Parathyroid adenoma (tissue), 2 donors: ENCODE data around the gene RSPO1.
"Not testable (repeated sequence)": the region's sequence is repeated elsewhere in the genome, so short reads cannot be mapped to it uniquely, and the experiment has no call there.

Source experiments
- H2AFZ ChIP-seq: fragments of 300-600 bp; sonication (generic); one replicate; pipeline ENCODE4 v1.7.0; 2017; ENCODE audit warnings: antibody characterized with exemption, mild to moderate bottlenecking
- H3K27ac ChIP-seq: fragments of 300-600 bp; sonication (generic); one replicate; pipeline ENCODE4 v1.7.0; 2017
- H3K27me3 ChIP-seq: fragments of 300-600 bp; sonication (generic); one replicate; pipeline ENCODE4 v1.7.0; 2017; ENCODE audit warnings: low read length; ENCODE audit not compliant: control insufficient read depth, insufficient read depth
- H3K36me3 ChIP-seq: fragments of 300-600 bp; sonication (generic); one replicate; pipeline ENCODE4 v1.7.0; 2017; ENCODE audit warnings: low read length; ENCODE audit not compliant: control insufficient read depth, insufficient read depth
- H3K4me1 ChIP-seq: fragments of 300-600 bp; sonication (generic); one replicate; pipeline ENCODE4 v1.7.0; 2017; ENCODE audit warnings: control low read depth
- H3K4me2 ChIP-seq: fragments of 300-600 bp; sonication (generic); one replicate; pipeline ENCODE4 v1.7.0; 2017; ENCODE audit warnings: low read length
- H3K4me3 ChIP-seq: fragments of 300-600 bp; sonication (generic); one replicate; pipeline ENCODE4 v1.7.0; 2017; ENCODE audit warnings: low read depth, low read length
- H3K79me2 ChIP-seq: fragments of 300-600 bp; sonication (generic); one replicate; pipeline ENCODE4 v1.7.0; 2017; ENCODE audit warnings: control low read depth
- H3K9ac ChIP-seq: fragments of 300-600 bp; sonication (generic); one replicate; pipeline ENCODE4 v1.7.0; 2017; ENCODE audit warnings: mild to moderate bottlenecking
- H3K9me3 ChIP-seq: fragments of 300-600 bp; sonication (generic); one replicate; pipeline ENCODE4 v1.7.0; 2017; ENCODE audit warnings: low read length; ENCODE audit not compliant: control insufficient read depth
- TF ChIP-seq, protein P1 (sequence below): fragments of 300-600 bp; sonication (generic); IDR thresholded peaks from one replicate; pipeline ENCODE4 v1.7.0; 2017; ENCODE audit warnings: antibody characterized with exemption, mild to moderate bottlenecking
- donor health status: primary hyperparathyroidism.

The RSPO1 gene

DNA sequence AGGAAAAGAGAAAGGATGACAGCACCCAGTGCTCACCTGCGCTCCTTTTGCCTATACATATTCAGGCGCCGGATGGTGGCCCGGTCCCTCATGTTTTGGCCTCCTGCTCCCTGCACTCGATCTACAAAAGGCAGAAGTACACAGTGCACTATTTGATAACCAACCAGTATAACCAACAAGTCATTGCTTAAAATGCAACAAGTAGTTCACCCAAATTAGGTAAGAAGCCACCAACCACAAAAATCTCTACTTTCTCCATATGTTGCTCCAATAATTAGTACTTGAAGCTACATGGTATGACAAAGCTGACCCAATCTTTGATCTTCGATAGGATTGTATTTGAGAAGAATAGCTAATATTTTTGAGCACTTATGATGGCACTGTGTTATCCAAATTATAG, 41.0 kb downstream of the RSPO1 start:
- Histone ChIP-seq H3K27ac (no peak overlapping the region), H3K4me1 (peaks cover 3% of the 10 kb centered on the region), H3K4me2 (no peak overlapping the region), H2AFZ (no peak overlapping the region), H3K79me2 (peaks cover 3% of the 10 kb centered on the region), H3K27me3 (no peaks in the 10 kb centered on the region), H3K4me3 (no peak overlapping the region), H3K36me3 (no peaks in the 10 kb centered on the region), H3K9me3 (no peaks in the 10 kb centered on the region), H3K9ac (no peak overlapping the region)
- TF ChIP-seq, protein P1, sequence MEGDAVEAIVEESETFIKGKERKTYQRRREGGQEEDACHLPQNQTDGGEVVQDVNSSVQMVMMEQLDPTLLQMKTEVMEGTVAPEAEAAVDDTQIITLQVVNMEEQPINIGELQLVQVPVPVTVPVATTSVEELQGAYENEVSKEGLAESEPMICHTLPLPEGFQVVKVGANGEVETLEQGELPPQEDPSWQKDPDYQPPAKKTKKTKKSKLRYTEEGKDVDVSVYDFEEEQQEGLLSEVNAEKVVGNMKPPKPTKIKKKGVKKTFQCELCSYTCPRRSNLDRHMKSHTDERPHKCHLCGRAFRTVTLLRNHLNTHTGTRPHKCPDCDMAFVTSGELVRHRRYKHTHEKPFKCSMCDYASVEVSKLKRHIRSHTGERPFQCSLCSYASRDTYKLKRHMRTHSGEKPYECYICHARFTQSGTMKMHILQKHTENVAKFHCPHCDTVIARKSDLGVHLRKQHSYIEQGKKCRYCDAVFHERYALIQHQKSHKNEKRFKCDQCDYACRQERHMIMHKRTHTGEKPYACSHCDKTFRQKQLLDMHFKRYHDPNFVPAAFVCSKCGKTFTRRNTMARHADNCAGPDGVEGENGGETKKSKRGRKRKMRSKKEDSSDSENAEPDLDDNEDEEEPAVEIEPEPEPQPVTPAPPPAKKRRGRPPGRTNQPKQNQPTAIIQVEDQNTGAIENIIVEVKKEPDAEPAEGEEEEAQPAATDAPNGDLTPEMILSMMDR = no peak

DNA sequence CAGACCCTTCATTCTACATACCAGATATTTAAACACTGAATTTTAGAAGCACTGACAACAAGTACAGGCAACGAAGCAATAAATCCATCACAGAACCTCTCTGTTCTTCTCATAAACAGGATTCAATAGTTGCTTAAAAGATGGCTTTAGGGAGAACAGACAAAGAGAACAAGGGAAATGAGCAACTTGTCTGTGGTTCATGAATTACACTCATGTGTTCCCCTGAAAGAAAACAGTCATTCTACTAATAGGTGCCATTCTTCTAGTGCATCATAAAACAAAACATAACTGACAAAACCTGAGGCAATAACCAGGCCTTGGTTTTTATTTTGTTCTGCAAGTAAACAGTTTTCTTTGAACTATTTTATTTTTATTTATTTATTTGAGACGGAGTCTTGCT, 45.8 kb downstream of the RSPO1 start:
- H3K9ac ChIP-seq = no peak overlapping the region
- H3K4me2 ChIP-seq = no peak overlapping the region
- no peaks in the 10 kb centered on the region for H3K36me3 ChIP-seq
- H3K27me3 ChIP-seq = no peaks in the 10 kb centered on the region
- no peak overlapping the region for H2AFZ ChIP-seq
- no peaks in the 10 kb centered on the region for H3K79me2 ChIP-seq
- H3K4me1 ChIP-seq = no peaks in the 10 kb centered on the region
- no peak overlapping the region for H3K4me3 ChIP-seq
- TF ChIP-seq, protein P1 = no peak
- H3K9me3 ChIP-seq = no peaks in the 10 kb centered on the region
- no peak overlapping the region for H3K27ac ChIP-seq

DNA sequence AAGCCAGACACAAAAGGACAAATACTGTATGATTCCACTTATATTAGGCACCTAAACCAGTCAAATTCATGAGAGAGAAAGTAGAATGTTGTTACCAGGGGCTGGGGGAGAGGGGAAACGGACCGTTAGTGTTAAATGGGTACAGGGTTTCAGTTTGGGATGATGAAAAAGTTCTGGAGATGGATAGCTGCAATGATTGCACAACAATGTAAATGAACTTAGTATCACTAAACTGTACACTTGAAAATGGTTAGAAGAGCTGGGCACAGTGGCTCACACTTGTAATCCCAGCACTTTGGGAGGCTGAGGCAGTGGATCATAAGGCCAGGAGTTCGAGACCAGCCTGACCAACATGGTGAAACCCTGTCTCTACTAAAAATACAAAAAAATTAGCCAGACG, 50.1 kb downstream of the RSPO1 start:
- H3K4me1 ChIP-seq, H3K36me3 ChIP-seq, H3K27ac ChIP-seq, H3K9ac ChIP-seq, H3K9me3 ChIP-seq, H3K4me3 ChIP-seq, H3K79me2 ChIP-seq, H2AFZ ChIP-seq, H3K4me2 ChIP-seq, H3K27me3 ChIP-seq: not testable (repeated sequence)

DNA sequence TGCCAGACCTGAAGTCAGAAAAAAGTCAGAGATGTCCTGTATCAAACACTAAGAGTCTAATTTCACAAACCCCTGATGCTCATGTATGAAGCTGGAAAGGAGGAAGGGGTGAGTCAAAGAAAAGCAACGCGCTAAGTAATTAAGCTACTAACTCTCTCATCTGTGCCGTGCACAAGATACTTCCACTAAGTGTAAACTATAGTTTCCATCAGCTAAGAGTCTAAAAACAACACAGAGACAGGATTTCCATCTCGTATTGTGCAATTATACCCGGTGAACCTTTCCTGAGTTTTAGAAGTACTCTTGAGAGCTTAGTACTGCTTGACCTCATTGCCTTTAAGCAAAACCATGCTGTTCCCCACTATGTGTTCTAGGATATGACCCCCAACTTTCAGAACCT, 59.0 kb downstream of the RSPO1 start:
- no peaks in the 10 kb centered on the region for H3K9me3 ChIP-seq
- TF ChIP-seq, protein P1 = no peak
- no peak overlapping the region for H3K9ac ChIP-seq
- no peak overlapping the region for H3K4me2 ChIP-seq
- no peak overlapping the region for H3K4me3 ChIP-seq
- no peaks in the 10 kb centered on the region for H3K36me3 ChIP-seq
- H3K4me1 ChIP-seq = no peaks in the 10 kb centered on the region
- H2AFZ ChIP-seq = no peak overlapping the region
- H3K27me3 ChIP-seq = no peaks in the 10 kb centered on the region
- H3K27ac ChIP-seq = no peak overlapping the region
- no peaks in the 10 kb centered on the region for H3K79me2 ChIP-seq

DNA sequence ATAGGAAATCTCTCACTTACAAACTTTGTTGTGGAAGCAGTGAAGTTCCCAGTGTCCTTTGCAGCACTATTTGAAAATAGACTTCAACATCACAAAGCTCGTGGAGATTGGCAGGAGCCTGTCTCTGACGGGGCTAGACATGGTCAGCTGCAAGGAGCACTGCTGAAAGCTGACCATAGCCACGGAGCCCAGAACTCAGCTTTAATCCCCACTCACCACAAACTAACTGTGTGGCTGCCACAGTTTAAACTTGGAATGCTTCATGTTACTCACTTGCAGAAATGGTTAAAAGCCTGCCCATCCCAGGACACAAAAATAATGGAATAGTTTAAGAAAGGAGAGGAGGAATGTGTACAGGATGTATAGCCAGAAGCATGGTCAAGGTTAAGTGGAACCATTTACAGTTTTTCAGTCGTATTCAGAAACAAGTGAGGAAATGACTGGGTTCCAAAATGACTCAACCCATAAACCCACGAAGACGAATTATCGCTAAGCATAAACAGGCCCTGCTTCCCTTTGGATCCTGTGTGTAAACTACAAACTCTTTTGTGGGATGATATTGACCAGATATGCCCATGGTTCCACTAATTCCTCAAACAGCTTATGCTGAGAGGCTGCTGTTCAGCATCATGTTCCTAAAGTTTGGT, 59.7 kb downstream of the RSPO1 start:
- H3K4me1 ChIP-seq = no peaks in the 10 kb centered on the region
- H3K4me3 ChIP-seq = no peak overlapping the region
- no peak overlapping the region for H3K4me2 ChIP-seq
- H3K9ac ChIP-seq = no peak overlapping the region
- no peak overlapping the region for H2AFZ ChIP-seq
- TF ChIP-seq, protein P1 = no peak
- H3K27ac ChIP-seq = no peak overlapping the region
- no peaks in the 10 kb centered on the region for H3K36me3 ChIP-seq
- no peaks in the 10 kb centered on the region for H3K27me3 ChIP-seq
- H3K9me3 ChIP-seq = no peaks in the 10 kb centered on the region
- no peaks in the 10 kb centered on the region for H3K79me2 ChIP-seq
